Activated naive CD8-positive, alpha-beta T cell treated with anti-CD3 and anti-CD28 coated beads for 36 hours (primary cell): Measurements from ENCODE around the gene ABI3BP. TPM values are rescaled to one million over a fixed set of nuclear protein-coding genes. Genes with fewer than 3 reads are reported as not detected.

Experiments
- DNase-seq: peaks from one replicate; pipeline ENCODE4 v3.0.0; 2021
- H3K27ac Mint-ChIP-seq: one replicate; pipeline ENCODE4 v1.8.0; 2022; ENCODE audit warnings: mild to moderate bottlenecking, moderate library complexity, mixed read lengths
- H3K27me3 Mint-ChIP-seq: one replicate; pipeline ENCODE4 v1.8.0; 2022; ENCODE audit warnings: mild to moderate bottlenecking, mixed read lengths
- H3K36me3 Mint-ChIP-seq: one replicate; pipeline ENCODE4 v1.8.0; 2021; ENCODE audit warnings: mild to moderate bottlenecking, mixed read lengths
- H3K4me1 Mint-ChIP-seq: one replicate; pipeline ENCODE4 v1.8.0; 2021; ENCODE audit warnings: mixed read lengths
- H3K4me3 Mint-ChIP-seq: one replicate; pipeline ENCODE4 v1.8.0; 2022; ENCODE audit warnings: mild to moderate bottlenecking, moderate library complexity, mixed read lengths
- H3K9me3 Mint-ChIP-seq: one replicate; pipeline ENCODE4 v1.8.0; 2022; ENCODE audit warnings: mixed read lengths
- total RNA-seq, 2 experiments: library from RNA; stranded (reverse); gene quantifications; one replicate each; pipeline ENCODE4 v1.2.3, GENCODE V29; 2021

The ABI3BP gene
- total RNA-seq, 2 experiments from 2014 or later: 0.12 to 0.14 TPM

GRCh38 chr3:100868894-100869293 is 124.3 kb downstream of the ABI3BP start:
- no peaks in the 10 kb centered on the region for H3K9me3 Mint-ChIP-seq
- no peak for DNase-seq
- no peaks in the 10 kb centered on the region for H3K36me3 Mint-ChIP-seq
- no peaks in the 10 kb centered on the region for H3K4me1 Mint-ChIP-seq
- H3K27ac Mint-ChIP-seq: no peak overlapping the region
- no peak overlapping the region for H3K4me3 Mint-ChIP-seq
- peaks cover 53% of the 10 kb centered on the region for H3K27me3 Mint-ChIP-seq

DNA sequence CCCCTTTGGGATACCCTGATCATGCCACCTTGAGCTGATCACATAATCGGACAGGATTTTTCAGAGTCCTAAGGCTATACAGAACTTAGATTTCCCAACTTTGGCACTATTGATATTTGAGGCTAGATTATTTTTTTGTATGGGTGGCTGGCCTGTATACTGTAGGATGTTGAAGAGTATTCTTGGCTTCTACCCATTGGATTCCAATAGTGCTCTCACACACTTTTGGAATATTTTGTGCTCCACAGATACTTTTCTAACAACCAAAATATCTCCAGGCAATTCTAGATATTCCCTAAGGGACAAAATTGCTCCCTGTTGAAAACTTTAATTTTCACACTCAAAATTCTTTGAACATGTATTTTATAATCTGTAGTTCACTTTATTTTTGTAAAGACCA is 125.1 kb downstream of the ABI3BP start:
- no peaks in the 10 kb centered on the region for H3K4me1 Mint-ChIP-seq
- H3K36me3 Mint-ChIP-seq: no peaks in the 10 kb centered on the region
- no peak for DNase-seq
- H3K27ac Mint-ChIP-seq: no peak overlapping the region
- H3K27me3 Mint-ChIP-seq: peaks cover 47% of the 10 kb centered on the region
- no peaks in the 10 kb centered on the region for H3K9me3 Mint-ChIP-seq
- no peak overlapping the region for H3K4me3 Mint-ChIP-seq

- Mint-ChIP-seq H3K4me1 (no peaks in the 10 kb centered on the region), H3K27ac (no peak overlapping the region), H3K4me3 (no peak overlapping the region), H3K36me3 (no peaks in the 10 kb centered on the region), H3K9me3 (no peaks in the 10 kb centered on the region), H3K27me3 (peaks cover 43% of the 10 kb centered on the region)
- DNase-seq: no peak
These were observed 127.8 kb downstream of the ABI3BP start for GRCh38 chr3:100865442-100865841.

DNA sequence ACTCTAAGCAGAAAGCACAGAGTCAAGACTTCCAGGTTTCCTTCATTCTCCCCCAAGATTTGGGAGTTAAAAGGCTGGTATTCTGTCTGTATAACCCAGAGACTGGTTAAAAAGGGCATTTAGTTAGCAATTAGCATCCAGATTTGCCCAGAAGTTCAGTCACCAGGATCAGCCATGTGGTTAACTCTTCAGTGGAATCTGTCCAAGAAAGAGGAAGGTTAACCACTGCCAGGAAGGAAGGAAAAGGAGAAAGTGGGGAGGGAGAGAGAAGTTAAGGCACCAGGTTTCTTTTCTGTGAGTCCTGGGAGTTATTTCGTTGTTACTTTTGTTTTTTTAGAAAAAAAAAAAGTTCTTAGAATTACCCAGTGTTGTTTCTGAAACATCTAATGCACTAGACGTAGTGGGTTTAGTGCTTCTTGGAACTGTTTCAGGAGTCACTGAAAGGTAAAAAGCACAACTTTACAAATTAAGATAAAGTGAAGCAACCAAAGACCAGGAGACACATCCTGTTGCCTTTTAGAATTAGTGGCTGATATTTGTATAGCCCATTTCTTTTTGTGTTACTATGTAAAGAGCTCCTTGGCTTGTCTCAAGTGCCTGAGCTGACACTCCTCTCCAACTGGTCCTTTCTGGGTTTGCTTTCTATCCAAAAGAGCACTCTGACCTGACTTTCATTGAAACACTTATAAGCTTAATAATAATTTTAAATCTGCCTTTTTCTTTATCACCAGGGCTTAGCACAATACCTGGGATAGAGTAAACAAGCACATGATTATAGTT is 128.6 kb downstream of the ABI3BP start:
- Mint-ChIP-seq H3K9me3 (no peaks in the 10 kb centered on the region), H3K4me1 (no peaks in the 10 kb centered on the region), H3K27ac (no peak overlapping the region), H3K27me3 (peaks cover 36% of the 10 kb centered on the region), H3K36me3 (no peaks in the 10 kb centered on the region), H3K4me3 (no peak overlapping the region)
- no peak for DNase-seq

- no peak overlapping the region for H3K4me3 Mint-ChIP-seq
- peaks cover under 1% of the 10 kb centered on the region for H3K4me1 Mint-ChIP-seq
- no peak overlapping the region for H3K27ac Mint-ChIP-seq
- DNase-seq: no peak
- no peaks in the 10 kb centered on the region for H3K36me3 Mint-ChIP-seq
- peaks cover 15% of the 10 kb centered on the region for H3K27me3 Mint-ChIP-seq
- H3K9me3 Mint-ChIP-seq: no peaks in the 10 kb centered on the region
These were observed 135.4 kb downstream of the ABI3BP start for GRCh38 chr3:100857863-100858262.

GRCh38 chr3:100856821-100857220 is 136.4 kb downstream of the ABI3BP start:
- H3K4me3 Mint-ChIP-seq: no peak overlapping the region
- H3K36me3 Mint-ChIP-seq: no peaks in the 10 kb centered on the region
- H3K9me3 Mint-ChIP-seq: no peaks in the 10 kb centered on the region
- DNase-seq: no peak
- H3K27me3 Mint-ChIP-seq: peaks cover 15% of the 10 kb centered on the region
- H3K27ac Mint-ChIP-seq: no peak overlapping the region
- H3K4me1 Mint-ChIP-seq: peaks cover 3% of the 10 kb centered on the region

GRCh38 chr3:100852840-100853239 is 140.4 kb downstream of the ABI3BP start:
- Mint-ChIP-seq H3K27me3 (peaks cover 6% of the 10 kb centered on the region), H3K4me3 (no peak overlapping the region), H3K27ac (no peak overlapping the region), H3K9me3 (no peaks in the 10 kb centered on the region), H3K4me1 (peaks cover 3% of the 10 kb centered on the region), H3K36me3 (no peaks in the 10 kb centered on the region)
- DNase-seq: no peak

- Mint-ChIP-seq H3K27ac (no peak overlapping the region), H3K36me3 (no peaks in the 10 kb centered on the region), H3K27me3 (no peaks in the 10 kb centered on the region), H3K4me3 (no peak overlapping the region), H3K9me3 (no peaks in the 10 kb centered on the region), H3K4me1 (peaks cover 3% of the 10 kb centered on the region)
- DNase-seq: no peak
These were observed 142.5 kb downstream of the ABI3BP start for GRCh38 chr3:100850701-100851100.

- Mint-ChIP-seq H3K9me3 (no peaks in the 10 kb centered on the region), H3K27ac (no peak overlapping the region)
These were observed 143.1 kb downstream of the ABI3BP start for GRCh38 chr3:100850156-100850555.

GRCh38 chr3:100844063-100844936 is 148.9 kb downstream of the ABI3BP start:
- Mint-ChIP-seq H3K36me3 (no peaks in the 10 kb centered on the region), H3K9me3 (no peaks in the 10 kb centered on the region), H3K27ac (no peak overlapping the region), H3K4me3 (no peak overlapping the region), H3K4me1 (no peaks in the 10 kb centered on the region), H3K27me3 (peaks cover 15% of the 10 kb centered on the region)
- DNase-seq: no peak

More at GRCh38 chr3:100850156-100850555, 143.1 kb downstream of the ABI3BP start:
- Mint-ChIP-seq H3K36me3 (no peaks in the 10 kb centered on the region), H3K4me3 (no peak overlapping the region), H3K4me1 (peaks cover 3% of the 10 kb centered on the region), H3K27me3 (peaks cover 4% of the 10 kb centered on the region)
- DNase-seq: no peak

DNA sequence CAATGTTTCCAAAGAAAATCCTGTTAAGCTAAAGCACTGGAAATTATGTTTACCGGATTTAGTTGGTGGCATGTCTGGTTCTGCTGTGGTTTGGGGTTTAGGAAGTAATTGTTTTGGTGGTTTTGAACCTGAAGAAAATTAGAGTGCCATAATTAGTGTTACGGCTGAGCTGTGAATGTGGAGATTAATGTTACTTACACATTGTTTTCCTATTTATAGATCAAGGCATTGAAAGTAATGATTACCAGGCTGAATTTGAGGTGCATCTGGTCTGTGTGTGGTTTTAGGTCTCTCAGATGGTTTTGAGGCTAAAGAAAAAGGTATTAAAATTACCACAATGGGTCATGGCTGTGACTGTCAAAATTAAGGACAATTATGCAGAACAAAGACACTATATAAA is 155.1 kb downstream of the ABI3BP start:
- H3K27ac Mint-ChIP-seq: no peak overlapping the region
- no peak for DNase-seq
- peaks cover 32% of the 10 kb centered on the region for H3K27me3 Mint-ChIP-seq
- H3K36me3 Mint-ChIP-seq: no peaks in the 10 kb centered on the region
- no peak overlapping the region for H3K4me3 Mint-ChIP-seq
- peaks cover 4% of the 10 kb centered on the region for H3K4me1 Mint-ChIP-seq
- no peaks in the 10 kb centered on the region for H3K9me3 Mint-ChIP-seq

- peaks cover 30% of the 10 kb centered on the region for H3K27me3 Mint-ChIP-seq
- no peaks in the 10 kb centered on the region for H3K36me3 Mint-ChIP-seq
- no peak overlapping the region for H3K27ac Mint-ChIP-seq
- DNase-seq: no peak
- no peak overlapping the region for H3K4me3 Mint-ChIP-seq
- no peaks in the 10 kb centered on the region for H3K9me3 Mint-ChIP-seq
- peaks cover 4% of the 10 kb centered on the region for H3K4me1 Mint-ChIP-seq
These were observed 156.6 kb downstream of the ABI3BP start for GRCh38 chr3:100836661-100837060.

- Mint-ChIP-seq H3K9me3 (no peaks in the 10 kb centered on the region), H3K27ac (no peak overlapping the region), H3K27me3 (peaks cover 36% of the 10 kb centered on the region), H3K4me3 (no peak overlapping the region), H3K36me3 (no peaks in the 10 kb centered on the region), H3K4me1 (peaks cover 4% of the 10 kb centered on the region)
- no peak for DNase-seq
These were observed 158.9 kb downstream of the ABI3BP start for GRCh38 chr3:100834332-100834731.

GRCh38 chr3:100833483-100833882 is 159.7 kb downstream of the ABI3BP start:
- no peak for DNase-seq
- H3K9me3 Mint-ChIP-seq: no peaks in the 10 kb centered on the region
- peaks cover 4% of the 10 kb centered on the region for H3K4me1 Mint-ChIP-seq
- H3K4me3 Mint-ChIP-seq: no peak overlapping the region
- H3K27ac Mint-ChIP-seq: no peak overlapping the region
- peaks cover 33% of the 10 kb centered on the region for H3K27me3 Mint-ChIP-seq
- no peaks in the 10 kb centered on the region for H3K36me3 Mint-ChIP-seq

GRCh38 chr3:100831629-100832028 is 161.6 kb downstream of the ABI3BP start:
- Mint-ChIP-seq H3K27ac (no peak overlapping the region), H3K36me3 (no peaks in the 10 kb centered on the region), H3K9me3 (no peaks in the 10 kb centered on the region), H3K4me1 (no peaks in the 10 kb centered on the region), H3K4me3 (no peak overlapping the region), H3K27me3 (peaks cover 24% of the 10 kb centered on the region)
- DNase-seq: no peak
